ENCODE data around the gene SPAG5. TPM values are rescaled to one million over a fixed set of nuclear protein-coding genes. Genes with fewer than 3 reads are reported as not detected.

SPAG5 gene
- total RNA-seq, 1 donor from 2014 or later: 15.6 TPM

GRCh38 chr17:28575126-28575795 lies 23.6 kb downstream of the SPAG5 start:
- no peak for TF ChIP-seq CTCF (IDR thresholded peaks at IDR 0.05)
- no peak overlapping the region for H3K4me3 Mint-ChIP-seq (ENCODE audit: unreplicated experiment)

GRCh38 chr17:28574526-28574925 lies 24.3 kb downstream of the SPAG5 start:
- DNase-seq (ENCODE audit: extremely low spot score, unreplicated experiment): no peak
- peaks cover 4% of the 10 kb centered on the region for H3K36me3 Mint-ChIP-seq (ENCODE audit: unreplicated experiment)
- no peaks in the 10 kb centered on the region for H3K9me3 Mint-ChIP-seq (ENCODE audit: unreplicated experiment)
- peaks cover 33% of the 10 kb centered on the region for H3K4me1 Mint-ChIP-seq (ENCODE audit: unreplicated experiment)
- no peak overlapping the region for H3K27ac Mint-ChIP-seq (ENCODE audit: unreplicated experiment)
- H3K4me3 Mint-ChIP-seq (ENCODE audit: unreplicated experiment): no peak overlapping the region
- TF ChIP-seq CTCF (IDR thresholded peaks at IDR 0.05): no peak
- no peaks in the 10 kb centered on the region for H3K27me3 Mint-ChIP-seq (ENCODE audit: unreplicated experiment)

More at GRCh38 chr17:28575126-28575795, 23.6 kb downstream of the SPAG5 start:
- Mint-ChIP-seq H3K36me3 (ENCODE audit: unreplicated experiment) (peaks cover 4% of the 10 kb centered on the region), H3K9me3 (ENCODE audit: unreplicated experiment) (no peaks in the 10 kb centered on the region), H3K27me3 (ENCODE audit: unreplicated experiment) (no peaks in the 10 kb centered on the region), H3K27ac (ENCODE audit: unreplicated experiment) (no peak overlapping the region), H3K4me1 (ENCODE audit: unreplicated experiment) (peaks cover 25% of the 10 kb centered on the region)
- DNase-seq (ENCODE audit: extremely low spot score, unreplicated experiment): no peak

GRCh38 chr17:28573966-28574480 lies 24.8 kb downstream of the SPAG5 start:
- no peak for TF ChIP-seq CTCF (IDR thresholded peaks at IDR 0.05)
- Mint-ChIP-seq H3K9me3 (ENCODE audit: unreplicated experiment) (no peaks in the 10 kb centered on the region), H3K36me3 (ENCODE audit: unreplicated experiment) (no peaks in the 10 kb centered on the region), H3K27ac (ENCODE audit: unreplicated experiment) (no peak overlapping the region), H3K27me3 (ENCODE audit: unreplicated experiment) (no peaks in the 10 kb centered on the region), H3K4me1 (ENCODE audit: unreplicated experiment) (peaks cover 36% of the 10 kb centered on the region), H3K4me3 (ENCODE audit: unreplicated experiment) (no peak overlapping the region)
- DNase-seq (ENCODE audit: extremely low spot score, unreplicated experiment): no peak

- no peak for DNase-seq (ENCODE audit: extremely low spot score, unreplicated experiment)
- H3K9me3 Mint-ChIP-seq (ENCODE audit: unreplicated experiment): no peaks in the 10 kb centered on the region
- no peak overlapping the region for H3K27ac Mint-ChIP-seq (ENCODE audit: unreplicated experiment)
Measured at GRCh38 chr17:28573521-28573920, 25.3 kb downstream of the SPAG5 start.

More at GRCh38 chr17:28573521-28573920, 25.3 kb downstream of the SPAG5 start:
- H3K4me3 Mint-ChIP-seq (ENCODE audit: unreplicated experiment): no peak overlapping the region
- H3K36me3 Mint-ChIP-seq (ENCODE audit: unreplicated experiment): no peaks in the 10 kb centered on the region
- TF ChIP-seq CTCF (IDR thresholded peaks at IDR 0.05): no peak
- H3K27me3 Mint-ChIP-seq (ENCODE audit: unreplicated experiment): no peaks in the 10 kb centered on the region
- peaks cover 36% of the 10 kb centered on the region for H3K4me1 Mint-ChIP-seq (ENCODE audit: unreplicated experiment)
